Measurements from ENCODE around the gene ZNF780A. TPM values are rescaled to one million over a fixed set of nuclear protein-coding genes. Genes with fewer than 3 reads are reported as not detected.

Gene ZNF780A
- total and polyA plus RNA-seq, 2 experiments from 2014 or later, result 12.3 to 15.0 TPM

GRCh38 chr19:40139533-40140287, 49.0 kb upstream of the ZNF780A start:
- Histone ChIP-seq H4K20me1 (replicated peaks; ENCODE audit: insufficient read depth) (no peaks in the 10 kb centered on the region), H3K9me2 (ENCODE audit: insufficient read depth) (no peaks in the 10 kb centered on the region), H2AFZ (peak overlapping the region; percentile 30; the same call in 1 of the 2 replicates), H3K27ac (ENCODE audit: low read depth) (no peak overlapping the region), H3K4me2 (no peak overlapping the region), H3K79me2 (replicated peaks; ENCODE audit: insufficient read depth) (no peaks in the 10 kb centered on the region), H3K27me3 (ENCODE audit: insufficient read depth) (no peaks in the 10 kb centered on the region), H3K4me3 (no peak overlapping the region), H3K36me3 (ENCODE audit: insufficient read depth) (no peaks in the 10 kb centered on the region), H3F3A (replicated peaks; ENCODE audit: low read depth) (no peaks in the 10 kb centered on the region), H3K4me1 (ENCODE audit: insufficient read depth) (peaks cover 7% of the 10 kb centered on the region; the same call in 1 of the 2 replicates)
- peak; percentile 78 for DNase-seq (ENCODE audit: low spot score)
- no peaks in the 10 kb centered on the region for H3K36me3 Mint-ChIP-seq (ENCODE audit: low read depth)
- H3K9me3 Mint-ChIP-seq, result peaks cover 14% of the 10 kb centered on the region
- no peak overlapping the region for H3K4me3 Mint-ChIP-seq
- no peak overlapping the region for H3K27ac Mint-ChIP-seq
- peak; percentile 42; the same call in 2 of the 3 replicates for ATAC-seq
- peaks cover 5% of the 10 kb centered on the region; the same call in 2 of the 3 replicates for H3K4me1 Mint-ChIP-seq
- H3K27me3 Mint-ChIP-seq (ENCODE audit: insufficient read depth, low read depth, poor library complexity), result peaks cover 5% of the 10 kb centered on the region
- TF ChIP-seq CTCF (conservative IDR thresholded peaks at IDR 0.05; ENCODE audit: low read depth in 2 of 2) (peak; percentile 82 to 88), ETS1 (IDR thresholded peaks at IDR 0.05) (no peak)

GRCh38 chr19:40136818-40137217, 46.1 kb upstream of the ZNF780A start:
- no peak overlapping the region for H3K27ac Mint-ChIP-seq
- TF ChIP-seq CREB1 (CRISPR knock-in tag; IDR thresholded peaks at IDR 0.05; ENCODE audit: low read depth) (no peak), CTCF (conservative IDR thresholded peaks at IDR 0.05; ENCODE audit: low read depth in 2 of 2) (0 out of 4 replicates have a peak, but pooled peaks of 1 of the 2 experiments have one; percentile 10)
- DNase-seq (ENCODE audit: low spot score) (no peak), ATAC-seq (peak; percentile 39; the same call in 2 of the 3 replicates)
- Histone ChIP-seq H2AFZ (peak overlapping the region; percentile 16; the same call in 1 of the 2 replicates), H3K79me2 (replicated peaks; ENCODE audit: insufficient read depth) (no peaks in the 10 kb centered on the region), H3F3A (replicated peaks; ENCODE audit: low read depth) (no peaks in the 10 kb centered on the region), H3K27me3 (ENCODE audit: insufficient read depth) (no peaks in the 10 kb centered on the region), H3K9me2 (ENCODE audit: insufficient read depth) (no peaks in the 10 kb centered on the region), H3K27ac (ENCODE audit: low read depth) (no peak overlapping the region), H3K4me1 (ENCODE audit: insufficient read depth) (no peaks in the 10 kb centered on the region), H3K4me2 (no peak overlapping the region), H3K4me3 (no peak overlapping the region), H4K20me1 (replicated peaks; ENCODE audit: insufficient read depth) (no peaks in the 10 kb centered on the region), H3K36me3 (ENCODE audit: insufficient read depth) (no peaks in the 10 kb centered on the region)
- H3K27me3 Mint-ChIP-seq (ENCODE audit: insufficient read depth, low read depth, poor library complexity), result peaks cover 5% of the 10 kb centered on the region
- H3K36me3 Mint-ChIP-seq (ENCODE audit: low read depth), result no peaks in the 10 kb centered on the region
- H3K4me3 Mint-ChIP-seq, result no peak overlapping the region
- no peaks in the 10 kb centered on the region for H3K4me1 Mint-ChIP-seq
- H3K9me3 Mint-ChIP-seq, result peaks cover 14% of the 10 kb centered on the region
